Endothelial cell of umbilical vein (primary cell): ENCODE results near the gene TUBB4B.
A peak's percentile ranks its signal among the peaks of the same experiment; 100 is the strongest.

ENCODE experiments used
- CTCF ChIP-seq, 2 donors: IDR thresholded peaks; 1 replicate in 1 of 2; 2 replicates in 1 of 2; pipeline ENCODE4 v1.5.1; 2011; ENCODE audit warnings: low read length in 2 of 2, mild to moderate bottlenecking in 2 of 2, moderate library complexity in 2 of 2, control low read depth in 1 of 2, inconsistent platforms in 1 of 2, low read depth in 1 of 2; ENCODE audit not compliant: insufficient read depth in 1 of 2; ENCODE audit errors: extremely low read depth in 1 of 2
- MAX ChIP-seq: IDR thresholded peaks from 2 replicates; pipeline ENCODE4 v1.6.1; 2011; ENCODE audit not compliant: insufficient read depth, insufficient read length
- POLR2AphosphoS5 ChIP-seq: IDR thresholded peaks from 2 replicates; pipeline ENCODE4 v1.6.1; 2012; ENCODE audit warnings: low read depth, mild to moderate bottlenecking, control low read depth, low read length, moderate library complexity; ENCODE audit not compliant: insufficient read depth

- peak; percentile 65 to 86 for TF ChIP-seq CTCF (IDR thresholded peaks at IDR 0.05; ENCODE audit: extremely low read depth in 1 of 2, insufficient read depth in 1 of 2, low read depth in 1 of 2, low read length in 2 of 2)
- no peak for TF ChIP-seq POLR2AphosphoS5
- TF ChIP-seq MAX: peak; percentile 77
Measured at GRCh38 chr9:137286975-137287383, 45.9 kb downstream of the TUBB4B start.
